Mesenchymal stem cell (in vitro differentiated cells and primary cell): Measurements from ENCODE around the gene NRP1.
A peak's percentile ranks its signal among the peaks of the same experiment; 100 is the strongest.

Experiments used
- DNase-seq: peaks from one replicate; pipeline ENCODE4 v3.0.0-alpha.2; 2013
- H2AFZ ChIP-seq: one replicate; pipeline ENCODE4 v1.6.1; 2013; ENCODE audit warnings: low read depth, mild to moderate bottlenecking, control low read depth, inconsistent platforms, low read length, moderate library complexity
- H2AK5ac ChIP-seq: 2 replicates; pipeline ENCODE4 v1.6.1; 2013; ENCODE audit warnings: low read length, moderate library complexity, mild to moderate bottlenecking, inconsistent platforms; ENCODE audit not compliant: severe bottlenecking
- H2BK120ac ChIP-seq: one replicate; pipeline ENCODE4 v1.6.1; 2013; ENCODE audit warnings: low read depth, mild to moderate bottlenecking, inconsistent platforms, low read length, moderate library complexity
- H2BK12ac ChIP-seq, 2 experiments: one replicate each; pipeline ENCODE4 v1.6.1; 2013; ENCODE audit warnings: inconsistent platforms in 2 of 2, low read length in 2 of 2, mild to moderate bottlenecking in 2 of 2, moderate library complexity in 2 of 2, control low read depth in 1 of 2
- H2BK15ac ChIP-seq: one replicate; pipeline ENCODE4 v1.6.1; 2013; ENCODE audit warnings: mild to moderate bottlenecking, low read depth, inconsistent platforms; ENCODE audit not compliant: poor library complexity, severe bottlenecking
- H2BK5ac ChIP-seq: 2 replicates; pipeline ENCODE4 v1.6.1; 2013; ENCODE audit warnings: low read depth, mild to moderate bottlenecking, low read length, control low read depth, inconsistent platforms; ENCODE audit not compliant: poor library complexity, severe bottlenecking
- H3K14ac ChIP-seq, 2 experiments: one replicate each; pipeline ENCODE4 v1.6.1; 2013; ENCODE audit warnings: inconsistent platforms in 2 of 2, low read length in 2 of 2, control low read depth in 1 of 2, mild to moderate bottlenecking in 1 of 2, moderate library complexity in 1 of 2
- H3K18ac ChIP-seq, 2 experiments: one replicate each; pipeline ENCODE4 v1.6.1; 2013; ENCODE audit warnings: inconsistent platforms in 2 of 2, low read length in 2 of 2, control low read depth in 1 of 2, low read depth in 1 of 2, mild to moderate bottlenecking in 1 of 2
- H3K23ac ChIP-seq, 2 experiments: one replicate each; pipeline ENCODE4 v1.6.1; 2013; ENCODE audit warnings: inconsistent platforms in 2 of 2, low read length in 2 of 2, mild to moderate bottlenecking in 2 of 2, moderate library complexity in 2 of 2, control low read depth in 1 of 2
- H3K27ac ChIP-seq: 2 replicates; pipeline ENCODE4 v1.5.1; 2013; ENCODE audit warnings: mild to moderate bottlenecking, moderate library complexity, low read length, control low read depth, inconsistent platforms; ENCODE audit not compliant: poor library complexity, severe bottlenecking
- H3K27me3 ChIP-seq, 2 experiments: 2 replicates each; pipeline versions ENCODE4 v1.6.1 to v1.7.0; 2013; ENCODE audit warnings: low read length in 2 of 2, mild to moderate bottlenecking in 2 of 2, moderate library complexity in 2 of 2, control low read depth in 1 of 2, inconsistent platforms in 1 of 2; ENCODE audit not compliant: control insufficient read depth in 1 of 2, insufficient read depth in 1 of 2
- H3K36me3 ChIP-seq, 2 experiments: 2 replicates each; pipeline versions ENCODE4 v1.6.1 to v1.7.0; 2013; ENCODE audit warnings: low read length in 2 of 2, control low read depth in 1 of 2, inconsistent platforms in 1 of 2, low read depth in 1 of 2, mild to moderate bottlenecking in 1 of 2; ENCODE audit not compliant: insufficient read depth in 2 of 2, control insufficient read depth in 1 of 2
- H3K4ac ChIP-seq, 2 experiments: one replicate each; pipeline ENCODE4 v1.6.1; 2013; ENCODE audit warnings: inconsistent platforms in 2 of 2, low read length in 2 of 2, mild to moderate bottlenecking in 2 of 2, moderate library complexity in 2 of 2, control low read depth in 1 of 2, low read depth in 1 of 2
- H3K4me1 ChIP-seq: 2 replicates; pipeline ENCODE4 v1.6.1; 2013; ENCODE audit warnings: low read depth, low read length, control low read depth; ENCODE audit not compliant: control insufficient read depth, insufficient read depth
- H3K4me2 ChIP-seq: 2 replicates; pipeline ENCODE4 v1.6.1; 2013; ENCODE audit warnings: low read length, mild to moderate bottlenecking, inconsistent platforms; ENCODE audit not compliant: poor library complexity, severe bottlenecking
- H3K4me3 ChIP-seq, 2 experiments: 2 replicates each; pipeline versions ENCODE4 v1.5.1 to v1.7.0; 2013; ENCODE audit warnings: low read length in 2 of 2, mild to moderate bottlenecking in 2 of 2, control low read depth in 1 of 2, low read depth in 1 of 2; ENCODE audit not compliant: insufficient read depth in 1 of 2
- H3K79me1 ChIP-seq: replicated peaks from 2 replicates; pipeline ENCODE4 v1.6.1; 2013; ENCODE audit warnings: mild to moderate bottlenecking, control low read depth, low read length, inconsistent platforms; ENCODE audit not compliant: poor library complexity, severe bottlenecking
- H3K9ac ChIP-seq: 2 replicates; pipeline ENCODE4 v1.7.0; 2013; ENCODE audit warnings: mild to moderate bottlenecking, low read length, moderate library complexity
- H3K9me3 ChIP-seq: 2 replicates; pipeline ENCODE4 v1.7.0; 2013; ENCODE audit warnings: mild to moderate bottlenecking, low read length; ENCODE audit not compliant: control insufficient read depth
- H4K8ac ChIP-seq: one replicate; pipeline ENCODE4 v1.6.1; 2013; ENCODE audit warnings: inconsistent platforms, mild to moderate bottlenecking, low read length, moderate library complexity
- H4K91ac ChIP-seq: one replicate; pipeline ENCODE4 v1.6.1; 2013; ENCODE audit warnings: mild to moderate bottlenecking, low read length, inconsistent platforms
- WGBS: methylation state at CpG from one replicate; pipeline ENCODE4 v1.1.7; 2013; ENCODE audit warnings: mixed read lengths; 5-methylcytosine and 5-hydroxymethylcytosine counted together

The NRP1 gene

GRCh38 chr10:33193057-33193700, 141.3 kb downstream of the NRP1 start:
- peaks cover 17 to 78% of the 10 kb centered on the region in 2 experiments for H3K36me3 ChIP-seq
- H3K4me3 ChIP-seq, result no peak overlapping the region
- H3K27me3 ChIP-seq, result no peaks in the 10 kb centered on the region
- peak overlapping the region in 1 of 2 experiments; percentile 26 for H3K4ac ChIP-seq
- peaks cover 11% of the 10 kb centered on the region for H3K4me1 ChIP-seq
- H3K18ac ChIP-seq, result no peak overlapping the region
- 42% methylated on average over 10 of the region's 12 CpGs for WGBS
- H4K8ac ChIP-seq, result peak overlapping the region; percentile 27
- H2AFZ ChIP-seq, result no peak overlapping the region
- H2BK15ac ChIP-seq, result no peak overlapping the region
- peaks cover 9% of the 10 kb centered on the region for H3K79me1 ChIP-seq
- H3K4me2 ChIP-seq, result no peak overlapping the region
- no peak overlapping the region for H2BK12ac ChIP-seq
- H3K23ac ChIP-seq, result no peak overlapping the region
- H4K91ac ChIP-seq, result no peak overlapping the region
- H3K9me3 ChIP-seq, result no peaks in the 10 kb centered on the region
- no peak overlapping the region for H2BK120ac ChIP-seq
- peak overlapping the region; percentile 76 for H2AK5ac ChIP-seq
- H3K14ac ChIP-seq, result no peak overlapping the region
- H3K27ac ChIP-seq, result peak overlapping the region; percentile 89
- peak; percentile 88 for DNase-seq
- peak overlapping the region; percentile 73 for H3K9ac ChIP-seq
- H2BK5ac ChIP-seq, result peak overlapping the region; percentile 84

DNA sequence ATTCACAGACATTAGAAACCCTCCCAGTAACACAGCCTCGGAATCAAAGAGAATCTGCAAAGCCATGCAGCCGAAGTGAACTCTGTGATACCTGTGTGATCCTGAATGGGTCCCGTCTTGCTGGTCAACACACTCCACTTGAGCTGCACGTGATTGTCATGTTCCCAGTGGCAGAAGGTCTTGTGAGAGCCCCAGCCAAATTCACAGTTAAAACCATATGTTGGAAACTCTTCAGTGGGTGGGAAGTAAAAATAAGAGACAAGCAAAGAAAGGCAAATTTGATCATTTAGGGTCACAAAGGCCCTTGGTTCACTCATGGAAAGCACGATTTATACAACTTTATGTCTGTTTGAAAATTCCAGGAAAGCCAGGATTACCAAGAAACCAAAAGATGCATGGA, 142.3 kb downstream of the NRP1 start:
- H3K4me3 ChIP-seq, result no peak overlapping the region
- H3K27ac ChIP-seq, result peak overlapping the region; percentile 59
- H3K14ac ChIP-seq, result no peak overlapping the region
- no peak overlapping the region for H2BK15ac ChIP-seq
- no peak overlapping the region for H4K8ac ChIP-seq
- no peak overlapping the region for H2BK12ac ChIP-seq
- 93% methylated on average over 5 of the region's 5 CpGs for WGBS
- H3K18ac ChIP-seq, result no peak overlapping the region
- H3K9me3 ChIP-seq, result no peaks in the 10 kb centered on the region
- H4K91ac ChIP-seq, result no peak overlapping the region
- H3K4me2 ChIP-seq, result no peak overlapping the region
- H2AK5ac ChIP-seq, result peak overlapping the region; percentile 51
- H3K4ac ChIP-seq, result no peak overlapping the region
- no peak overlapping the region for H2BK5ac ChIP-seq
- H3K23ac ChIP-seq, result no peak overlapping the region
- no peak overlapping the region for H2BK120ac ChIP-seq
- no peaks in the 10 kb centered on the region for H3K27me3 ChIP-seq
- H3K4me1 ChIP-seq, result peaks cover 10% of the 10 kb centered on the region
- peaks cover 25 to 82% of the 10 kb centered on the region in 2 experiments for H3K36me3 ChIP-seq
- peak overlapping the region; percentile 73 for H3K9ac ChIP-seq
- DNase-seq, result no peak
- peaks cover 12% of the 10 kb centered on the region for H3K79me1 ChIP-seq
- H2AFZ ChIP-seq, result no peak overlapping the region

- Histone ChIP-seq H3K9me3 (no peaks in the 10 kb centered on the region), H3K23ac (no peak overlapping the region), H3K27me3 (no peaks in the 10 kb centered on the region), H3K14ac (no peak overlapping the region), H2AK5ac (peak overlapping the region; percentile 88), H4K91ac (no peak overlapping the region), H3K9ac (peak overlapping the region; percentile 9), H3K27ac (peak overlapping the region; percentile 94), H3K4me1 (peaks cover 6% of the 10 kb centered on the region), H2AFZ (no peak overlapping the region), H4K8ac (no peak overlapping the region), H3K18ac (no peak overlapping the region), H2BK5ac (no peak overlapping the region), H3K4me3 (no peak overlapping the region), H2BK15ac (no peak overlapping the region), H3K36me3 (peaks cover 26 to 80% of the 10 kb centered on the region in 2 experiments), H3K4ac (no peak overlapping the region), H3K4me2 (no peak overlapping the region), H3K79me1 (peaks cover 9% of the 10 kb centered on the region), H2BK120ac (no peak overlapping the region), H2BK12ac (no peak overlapping the region)
- DNase-seq, result no peak
- 100% methylated on average over 1 of the region's 1 CpG for WGBS
These were observed 144.1 kb downstream of the NRP1 start for GRCh38 chr10:33190406-33190805.

GRCh38 chr10:33189808-33190207, 144.7 kb downstream of the NRP1 start:
- H3K27me3 ChIP-seq, result no peaks in the 10 kb centered on the region
- H3K4ac ChIP-seq, result no peak overlapping the region
- H3K4me2 ChIP-seq, result no peak overlapping the region
- no peak overlapping the region for H3K14ac ChIP-seq
- H2BK5ac ChIP-seq, result no peak overlapping the region
- no peak overlapping the region for H2BK15ac ChIP-seq
- no peak overlapping the region for H2BK120ac ChIP-seq
- no peak overlapping the region for H4K91ac ChIP-seq
- H2AFZ ChIP-seq, result no peak overlapping the region
- no peak overlapping the region for H3K18ac ChIP-seq
- H2BK12ac ChIP-seq, result no peak overlapping the region
- no peaks in the 10 kb centered on the region for H3K9me3 ChIP-seq
- peaks cover 6% of the 10 kb centered on the region for H3K4me1 ChIP-seq
- peak overlapping the region; percentile 94 for H3K27ac ChIP-seq
- peak overlapping the region; percentile 92 for H2AK5ac ChIP-seq
- DNase-seq, result no peak
- H3K9ac ChIP-seq, result peak overlapping the region; percentile 9
- WGBS, result 93% methylated on average over 8 of the region's 8 CpGs
- H3K23ac ChIP-seq, result no peak overlapping the region
- H3K79me1 ChIP-seq, result peaks cover 9% of the 10 kb centered on the region
- H4K8ac ChIP-seq, result no peak overlapping the region
- H3K4me3 ChIP-seq, result no peak overlapping the region
- H3K36me3 ChIP-seq, result peaks cover 28 to 80% of the 10 kb centered on the region in 2 experiments
